ENCODE data around the gene DPYSL4.
A peak's percentile ranks its signal among the peaks of the same experiment; 100 is the strongest.

DPYSL4 gene

DNA sequence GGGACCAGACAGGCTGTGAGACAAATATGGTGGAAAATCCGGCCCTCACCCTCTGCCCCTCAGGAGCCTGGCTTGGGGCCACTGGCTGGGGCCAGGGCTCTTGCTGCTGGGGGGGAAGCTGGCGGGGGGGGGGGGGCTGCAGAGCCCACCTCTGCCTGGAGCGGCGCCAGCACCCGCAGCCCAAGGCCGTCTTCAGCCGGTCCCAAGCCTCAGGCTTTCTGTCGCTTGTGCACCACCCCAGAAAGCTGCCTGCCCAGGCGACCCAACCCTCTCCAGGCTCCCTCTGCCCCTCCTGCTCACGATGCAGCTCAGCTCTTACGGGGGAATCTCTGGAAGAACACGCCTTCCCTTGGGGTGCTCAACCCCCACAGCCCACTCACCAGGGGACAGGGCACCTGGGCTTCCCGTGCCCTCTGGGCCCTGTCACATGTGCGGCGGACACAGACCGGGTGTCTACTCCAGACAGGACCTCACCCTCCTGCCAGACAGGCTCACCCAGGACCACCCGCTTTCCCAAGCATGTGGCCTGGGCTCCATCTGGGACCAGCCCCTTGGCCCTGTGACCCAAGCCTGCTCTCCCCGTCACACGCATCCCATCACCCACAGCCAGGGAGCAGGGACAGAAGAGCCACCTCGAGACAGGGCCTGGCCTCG is 43.9 kb downstream of the DPYSL4 start:
- DNase-seq: no peak

DNA sequence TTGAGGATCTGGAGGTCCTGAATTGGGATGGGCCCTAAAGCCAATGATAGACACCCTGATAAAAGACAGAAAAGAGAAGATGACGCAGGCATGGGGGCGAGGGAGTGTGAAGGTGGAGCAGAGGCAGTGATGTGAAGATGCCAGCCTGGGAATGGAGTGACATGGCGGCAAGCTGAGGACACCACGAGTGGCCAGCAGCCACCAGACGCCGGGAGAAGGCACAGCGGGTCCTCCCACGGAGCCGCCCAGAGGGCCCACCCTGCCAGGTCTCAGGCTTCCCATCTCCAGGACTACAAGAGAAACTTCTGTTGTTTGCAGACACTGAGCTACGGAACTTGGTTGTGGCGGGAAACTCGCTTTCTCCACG is 44.9 kb downstream of the DPYSL4 start:
- no peak for DNase-seq

DNA sequence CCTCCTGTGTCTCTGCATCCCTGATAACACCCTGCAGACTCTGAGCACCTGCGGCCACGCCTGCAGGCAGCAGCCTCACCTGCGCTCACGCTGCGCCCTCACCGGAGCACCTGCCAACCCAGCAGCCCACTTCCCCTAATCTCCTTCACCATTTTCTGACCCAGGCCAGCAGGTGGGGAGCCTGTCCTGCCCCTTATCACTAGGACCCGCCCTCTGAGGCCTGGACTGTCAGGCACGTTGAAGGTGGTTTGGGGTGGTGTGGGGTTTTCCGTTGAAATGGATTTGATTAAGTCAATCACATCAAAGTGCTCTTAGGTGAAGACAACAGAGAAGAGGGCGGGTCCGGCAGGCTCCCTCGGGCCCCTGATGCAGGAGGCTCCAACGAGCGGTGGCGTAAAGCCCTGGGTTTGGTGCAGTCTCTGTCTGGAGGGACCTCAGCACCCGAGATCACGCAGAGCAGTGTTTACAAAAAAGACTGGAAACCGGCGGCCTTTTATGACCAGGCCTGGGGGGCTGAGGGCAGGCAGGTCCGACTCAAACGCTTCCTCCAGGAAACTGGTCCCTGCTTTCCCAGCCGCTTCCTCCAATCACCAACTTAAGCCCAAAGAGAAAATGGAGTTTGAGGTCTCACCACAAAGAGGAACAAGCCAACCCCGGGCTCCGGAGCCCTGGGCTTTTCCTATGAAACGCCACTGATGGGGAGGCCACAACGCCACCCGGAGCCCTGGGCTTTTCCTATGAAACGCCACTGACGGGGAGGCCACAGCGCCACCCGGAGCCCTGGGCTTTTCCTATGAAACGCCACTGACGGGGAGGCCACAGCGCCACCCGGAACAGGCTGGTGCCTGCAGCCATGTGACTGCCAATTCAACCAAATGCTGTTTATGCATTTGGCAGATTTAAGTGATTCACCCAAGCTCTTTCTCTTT is 45.5 kb downstream of the DPYSL4 start:
- peak; percentile 13 for DNase-seq

DNA sequence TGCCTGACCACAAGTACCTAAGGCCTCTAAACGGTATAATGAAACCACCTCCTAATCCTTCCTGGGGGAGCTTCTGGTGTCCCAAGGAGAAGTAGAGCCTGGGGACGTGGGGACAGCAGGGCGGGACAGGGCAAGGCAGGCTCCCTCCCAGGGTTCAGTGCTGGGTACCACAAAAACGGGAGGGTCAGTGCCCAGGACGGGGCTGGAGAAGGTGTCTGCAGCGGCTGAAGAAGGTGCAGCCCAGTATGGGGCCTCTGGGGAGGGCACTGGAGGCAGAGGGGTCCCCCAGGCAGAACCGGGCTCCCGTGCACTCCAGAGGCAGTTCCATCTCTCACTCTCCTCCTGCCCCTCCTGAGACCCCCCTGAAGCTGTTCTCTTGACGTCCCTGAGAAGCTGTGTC is 46.2 kb downstream of the DPYSL4 start:
- DNase-seq: no peak

DNA sequence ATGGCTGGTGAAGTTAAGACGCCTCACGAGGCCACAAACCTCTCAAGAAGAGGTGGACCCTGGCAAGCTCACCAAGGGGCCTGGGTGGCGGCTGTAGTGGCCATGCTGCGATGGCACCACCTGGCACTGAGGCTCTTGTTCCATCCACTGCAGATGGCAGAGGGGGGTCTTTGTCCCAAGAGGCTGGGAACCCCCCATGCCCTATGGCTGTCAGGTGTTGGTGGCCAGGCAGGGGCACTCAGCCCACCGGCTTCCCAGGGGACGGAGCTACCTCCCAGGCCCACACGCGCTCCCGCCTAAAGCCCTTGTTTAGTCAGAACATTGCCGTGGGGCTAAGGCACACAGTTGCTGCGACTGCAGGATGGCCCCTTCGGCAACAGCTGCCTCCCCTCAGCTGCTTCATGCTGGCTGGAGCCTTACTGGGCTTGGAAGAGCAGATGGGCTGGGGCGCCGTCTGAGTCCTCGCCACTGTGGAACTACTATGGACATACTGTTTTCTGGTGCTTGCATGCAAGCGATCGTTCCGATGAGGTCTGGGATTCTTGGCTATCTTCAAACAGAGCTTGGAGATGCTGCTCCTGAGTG is 46.8 kb downstream of the DPYSL4 start:
- no peak for DNase-seq

DNA sequence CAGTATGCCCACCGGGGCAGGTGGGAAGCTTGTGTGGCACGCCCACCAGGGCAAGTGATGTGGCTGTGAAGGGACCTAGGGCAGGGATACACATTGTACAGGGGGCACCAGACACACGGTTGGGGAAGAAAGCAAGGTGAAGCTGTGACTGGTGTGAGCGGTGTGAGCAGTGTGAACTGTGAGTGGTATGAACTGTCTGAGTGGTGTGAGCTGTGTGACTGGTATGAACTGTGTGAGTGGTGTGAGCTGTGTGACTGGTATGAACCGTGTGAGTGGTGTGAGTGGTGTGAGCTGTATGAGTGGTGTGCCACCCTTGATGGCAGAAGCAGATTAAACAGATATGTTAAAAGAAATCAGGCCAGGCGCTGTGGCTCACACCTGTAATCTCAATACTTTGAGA is 48.1 kb downstream of the DPYSL4 start:
- no peak for DNase-seq

DNA sequence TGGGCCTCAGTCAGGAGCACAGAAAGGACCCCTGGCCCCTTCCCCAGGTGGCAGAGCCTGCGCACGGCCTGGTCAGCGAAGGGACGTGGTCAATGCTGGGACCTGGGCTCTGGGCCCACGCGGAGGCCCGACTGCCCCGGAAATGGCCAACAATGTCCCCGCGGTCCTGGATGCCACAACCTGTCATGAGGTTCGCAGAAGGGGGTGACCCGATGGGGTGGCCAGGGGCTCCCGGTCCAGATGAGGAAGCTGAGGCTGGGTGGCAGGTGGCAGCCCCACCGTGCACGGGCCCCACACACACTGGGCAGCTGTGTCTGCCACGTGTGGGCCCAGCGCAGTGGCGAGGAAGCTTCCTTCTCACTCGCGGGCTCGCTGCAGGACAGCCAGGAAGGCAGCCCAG is 49.4 kb downstream of the DPYSL4 start:
- no peak for DNase-seq

DNA sequence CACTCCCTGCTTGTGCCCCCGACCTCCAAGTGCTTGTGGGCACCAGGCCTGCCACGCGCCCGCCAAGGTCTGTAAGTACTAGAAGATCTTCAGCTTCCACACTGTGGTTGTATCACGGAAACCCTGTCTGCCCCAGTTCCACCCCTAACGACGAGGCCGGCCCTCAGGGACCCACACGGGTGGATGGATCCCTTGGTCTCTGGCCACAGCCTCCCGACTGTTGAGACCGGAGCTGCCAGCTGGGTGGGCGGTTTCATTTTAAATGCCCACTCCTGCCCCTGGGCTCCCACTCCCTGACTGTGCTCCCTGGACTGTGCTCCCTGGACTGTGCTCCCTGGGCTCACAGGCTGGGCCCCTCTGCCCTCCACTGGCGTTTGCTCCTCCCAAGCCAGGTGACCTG is 50.1 kb downstream of the DPYSL4 start:
- no peak for DNase-seq

DNA sequence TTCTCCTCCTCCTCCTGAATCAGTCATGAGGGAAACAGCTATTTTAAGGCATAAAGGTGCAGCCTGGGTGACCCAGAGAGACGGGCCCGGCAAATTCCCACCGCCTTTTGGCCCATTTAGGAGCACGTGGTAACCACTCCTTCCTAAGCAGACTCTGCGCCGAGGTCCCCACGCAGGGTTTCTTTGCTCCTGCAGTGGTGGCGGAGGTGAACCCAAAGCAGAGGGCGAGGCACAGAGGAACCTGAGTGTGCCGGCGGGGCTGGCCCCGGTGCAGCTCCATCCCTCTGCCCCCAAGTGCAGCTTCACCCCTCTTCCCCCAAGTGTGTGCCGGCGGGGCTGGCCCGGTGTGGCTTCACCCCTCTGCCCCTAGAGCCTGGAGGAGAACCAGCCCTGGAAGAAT is 50.6 kb downstream of the DPYSL4 start:
- no peak for DNase-seq

DNA sequence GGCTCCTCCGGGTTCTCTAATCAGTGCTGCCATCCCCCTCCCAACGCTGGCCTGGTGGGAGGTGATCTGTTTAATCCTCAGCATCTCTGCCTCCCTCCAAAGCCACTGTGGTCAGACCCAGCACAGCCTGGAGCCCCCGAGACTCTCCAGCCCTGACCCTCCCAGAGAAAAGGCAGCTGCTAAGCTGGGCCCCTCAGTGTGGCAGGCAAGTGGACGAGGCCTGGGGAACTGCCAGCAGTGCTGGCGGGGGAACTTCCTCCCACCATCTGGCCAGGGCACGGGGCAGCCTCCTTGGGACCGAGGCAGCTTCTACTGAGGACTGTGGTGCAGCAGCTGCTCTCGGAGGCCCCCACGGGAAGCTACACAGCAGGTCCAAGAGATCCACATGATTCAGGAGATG is 51.1 kb downstream of the DPYSL4 start:
- DNase-seq: peak; percentile 14

DNA sequence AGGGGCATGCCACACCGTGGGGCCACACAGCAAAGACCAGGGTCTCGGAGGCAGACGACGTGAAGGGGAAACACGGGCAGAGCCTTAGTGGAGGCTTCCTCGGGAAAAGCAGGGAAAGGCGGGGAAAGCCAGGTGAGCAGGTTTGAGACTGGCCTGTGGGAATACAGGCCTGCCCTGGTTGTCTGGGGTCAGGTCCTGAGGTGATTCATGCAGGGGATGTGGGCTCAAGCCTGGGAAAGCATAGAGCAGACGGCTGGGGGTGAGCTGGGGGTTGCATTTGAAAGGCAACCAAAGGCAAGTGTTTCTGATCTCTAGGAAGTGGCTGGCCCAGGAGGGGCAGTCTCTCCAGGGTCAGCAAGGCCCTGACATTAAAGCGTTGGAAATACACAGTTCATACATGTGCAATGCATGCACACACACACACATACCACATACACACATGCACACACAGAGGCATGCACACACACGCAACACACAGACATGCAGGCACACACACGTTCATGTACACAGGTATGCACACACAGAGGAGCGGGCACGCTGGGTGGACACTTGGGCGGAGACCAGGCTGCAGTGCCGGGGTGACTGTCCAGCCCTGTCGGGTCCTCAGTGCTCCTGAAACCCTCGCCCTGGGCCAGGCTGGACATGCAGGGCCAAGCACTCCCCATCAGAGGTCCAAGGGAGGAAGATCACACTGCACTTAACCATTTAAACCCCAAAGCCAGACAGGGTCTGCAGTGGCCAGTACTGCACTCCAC is 51.8 kb downstream of the DPYSL4 start:
- DNase-seq: no peak

DNA sequence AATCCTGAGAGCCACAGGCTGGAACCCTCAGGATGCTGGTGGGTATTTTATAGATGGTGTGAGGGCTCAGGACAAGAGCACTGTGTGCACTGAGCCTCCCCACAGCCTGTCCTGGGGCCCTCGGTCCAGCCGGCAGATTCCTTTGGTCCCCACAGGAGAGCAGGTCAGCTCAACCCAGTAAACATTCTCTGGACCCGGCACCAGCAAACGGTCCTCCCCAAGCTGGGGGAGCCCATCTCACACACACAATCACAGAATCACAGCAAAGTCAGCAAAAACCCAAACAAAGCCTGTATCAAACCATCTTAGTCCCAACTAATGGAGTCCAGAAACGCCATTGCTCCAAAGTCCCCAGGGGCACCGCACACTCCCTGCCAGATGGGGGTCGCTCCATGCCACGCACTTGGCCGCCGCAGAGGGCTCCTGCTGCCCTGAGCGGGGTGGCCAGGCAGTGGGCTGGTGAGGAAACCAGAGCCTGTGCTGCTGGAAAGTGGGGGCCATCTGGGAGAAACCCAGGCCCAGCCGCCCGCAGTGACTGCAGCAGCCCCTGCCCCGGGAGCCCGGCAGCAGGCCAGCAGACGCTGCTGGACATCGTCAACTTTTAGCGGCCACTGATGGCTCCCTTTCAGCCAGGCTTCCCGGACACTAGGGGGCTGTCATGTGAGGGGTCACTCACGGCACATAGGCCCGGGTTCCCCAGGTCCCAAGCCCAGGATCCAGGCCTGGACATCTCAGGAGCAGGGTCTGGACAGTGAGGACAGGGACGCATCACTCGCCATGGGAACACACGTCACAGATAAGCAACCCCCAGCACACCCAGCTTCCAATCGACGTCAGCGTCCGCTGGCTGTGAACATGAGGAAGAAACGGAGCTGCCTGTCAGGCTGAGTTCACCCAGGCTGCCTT is 52.6 kb downstream of the DPYSL4 start:
- DNase-seq: no peak

DNA sequence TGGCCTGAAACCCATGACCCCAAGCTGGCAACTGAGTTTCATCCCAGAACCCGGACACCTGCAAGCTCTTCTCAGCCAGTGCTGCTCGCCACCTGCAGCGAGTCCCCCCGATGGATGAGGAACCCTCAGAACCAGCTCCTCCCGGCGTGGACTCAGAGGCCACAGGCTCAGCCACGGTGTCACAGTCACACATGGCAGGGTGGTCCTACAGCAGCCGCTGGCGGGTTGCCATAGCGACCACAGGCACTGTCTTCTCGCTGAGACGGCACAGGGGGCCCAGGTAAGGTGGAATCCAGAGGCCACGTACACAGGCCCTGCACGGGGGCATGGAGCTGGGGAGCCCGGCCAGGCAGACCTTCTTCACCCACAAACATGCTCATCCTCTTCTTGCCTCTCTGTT is 53.4 kb downstream of the DPYSL4 start:
- no peak for DNase-seq

DNA sequence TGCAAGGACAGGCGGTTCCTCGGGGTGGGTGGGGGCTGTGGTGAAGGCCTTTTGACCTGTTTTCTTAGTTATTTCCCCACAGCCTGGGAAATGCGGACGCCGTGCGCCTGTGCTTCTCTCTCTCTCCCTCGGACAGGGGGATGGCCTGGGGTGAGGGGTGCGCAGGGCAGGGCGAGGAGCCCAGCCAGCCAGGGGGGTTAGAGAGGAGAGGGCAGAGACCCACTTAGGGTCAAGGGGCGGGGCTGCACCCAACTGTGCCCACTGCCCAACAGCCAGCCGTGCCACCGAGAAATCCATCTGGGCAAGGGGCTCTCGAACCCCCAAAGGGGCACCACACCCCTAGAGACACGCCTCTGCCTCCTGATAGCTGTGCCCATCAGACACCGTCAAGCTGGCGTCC is 53.8 kb downstream of the DPYSL4 start:
- DNase-seq: no peak

DNA sequence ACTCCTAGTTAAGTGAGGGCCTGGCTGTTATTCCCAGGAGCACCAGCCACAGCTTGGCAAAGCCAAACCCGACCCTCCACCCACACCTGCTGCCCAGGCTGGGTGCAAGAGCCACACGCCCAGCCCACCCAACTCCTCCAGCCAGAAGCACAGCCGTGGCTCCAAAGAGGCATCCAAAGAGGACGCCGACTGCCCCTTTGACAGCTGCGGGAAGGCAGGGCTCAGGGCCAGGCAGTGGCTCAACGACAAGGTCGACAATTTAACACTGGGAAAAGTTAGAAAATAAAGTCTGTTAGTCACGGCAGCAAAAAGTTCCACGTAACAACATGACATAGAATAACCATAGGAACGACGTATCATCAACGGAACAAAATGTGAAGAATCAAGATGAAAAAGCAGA is 54.3 kb downstream of the DPYSL4 start:
- no peak for DNase-seq

DNA sequence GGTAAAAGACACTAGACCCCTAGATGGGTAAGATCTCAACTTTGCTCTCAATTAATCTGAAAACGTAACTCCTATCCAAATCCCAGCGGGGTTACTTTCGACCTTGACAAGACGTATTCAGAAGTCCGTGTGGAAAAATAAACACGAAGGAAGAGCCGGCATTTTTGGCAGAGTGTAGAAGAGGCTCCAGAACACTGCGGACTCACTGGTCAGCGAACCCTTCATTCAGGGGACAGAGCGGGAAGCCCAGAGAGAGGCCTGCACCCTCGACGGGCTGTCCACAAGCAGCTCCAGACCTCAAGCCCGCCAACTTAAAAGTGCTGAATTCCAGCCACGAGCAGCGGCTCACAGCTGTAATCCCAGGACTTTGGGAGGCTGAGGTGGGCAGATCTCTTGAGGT is 54.7 kb downstream of the DPYSL4 start:
- no peak for DNase-seq

DNA sequence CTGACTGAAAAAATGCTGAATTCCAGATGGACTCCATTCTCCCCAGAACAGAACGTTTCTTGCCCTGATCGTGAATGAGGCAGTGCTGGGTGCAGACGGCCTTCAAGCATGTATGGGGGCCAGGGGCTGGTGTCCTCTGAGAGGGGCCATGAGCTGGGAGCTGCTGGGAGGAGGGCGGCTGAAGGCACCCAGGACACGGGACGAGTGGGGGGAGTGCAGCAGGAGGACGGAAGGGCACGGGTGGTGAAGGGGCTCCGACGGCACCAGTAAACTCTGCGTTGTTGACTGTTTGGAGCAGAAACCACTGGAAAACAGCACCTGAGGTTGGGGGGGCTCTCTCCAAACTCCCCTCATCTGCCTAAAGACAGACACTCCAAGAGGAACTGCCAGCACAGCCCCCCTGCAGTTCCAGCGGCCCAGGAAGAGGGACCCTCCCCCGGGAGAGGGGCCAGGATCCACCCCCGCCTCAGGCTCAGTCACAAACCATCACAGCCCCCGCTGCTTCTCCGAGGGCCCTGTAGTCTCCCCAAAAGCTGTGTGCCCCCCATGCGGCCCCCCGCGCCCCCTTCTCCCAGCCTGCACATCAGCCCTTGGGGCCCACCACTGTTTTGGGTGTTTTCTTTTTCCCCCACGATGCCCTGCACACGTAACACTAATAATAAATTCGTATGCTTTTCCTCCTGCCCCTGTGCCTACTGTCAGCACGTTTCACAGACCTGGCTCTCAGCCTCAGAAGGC is 55.5 kb downstream of the DPYSL4 start:
- DNase-seq: no peak

DNA sequence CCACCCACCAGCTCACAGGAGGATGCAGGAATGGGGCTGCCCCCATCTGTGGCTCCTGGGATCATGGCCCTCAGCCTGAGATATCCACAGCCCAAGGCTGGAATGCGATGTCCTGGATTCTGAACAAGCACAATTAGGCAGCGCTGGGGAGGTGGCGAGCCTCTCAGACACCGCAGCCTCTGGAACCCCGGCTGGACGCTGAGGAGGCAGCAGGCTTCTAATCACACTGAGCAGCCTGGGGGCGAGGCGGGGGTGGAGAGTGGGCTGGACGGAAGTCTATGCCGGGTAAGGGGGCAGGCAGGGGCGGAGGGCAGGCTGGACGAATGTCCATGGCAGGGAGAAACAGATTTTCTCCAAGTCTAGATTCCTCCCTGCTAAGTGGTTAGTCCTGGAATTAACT is 56.4 kb downstream of the DPYSL4 start:
- DNase-seq: no peak

DNA sequence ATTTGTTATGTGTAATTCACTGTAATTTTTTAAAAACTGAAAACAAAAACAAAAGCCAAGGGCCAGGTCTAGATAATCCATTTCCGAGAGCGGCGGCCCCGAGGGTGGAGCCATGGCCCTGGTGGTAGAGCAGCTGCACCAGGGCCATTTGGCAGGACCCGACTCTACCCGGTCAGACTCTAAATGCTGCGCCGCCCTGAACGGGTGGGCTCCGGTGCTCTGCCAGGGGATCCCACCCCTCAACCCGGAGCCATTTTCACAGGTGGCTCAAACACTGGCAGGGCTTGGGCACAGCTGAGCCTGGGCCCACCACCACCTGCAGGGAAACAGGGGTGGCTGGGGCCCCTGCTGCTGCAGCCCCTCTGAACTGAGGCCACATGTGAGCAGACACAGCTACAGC is 56.9 kb downstream of the DPYSL4 start:
- DNase-seq: no peak

DNA sequence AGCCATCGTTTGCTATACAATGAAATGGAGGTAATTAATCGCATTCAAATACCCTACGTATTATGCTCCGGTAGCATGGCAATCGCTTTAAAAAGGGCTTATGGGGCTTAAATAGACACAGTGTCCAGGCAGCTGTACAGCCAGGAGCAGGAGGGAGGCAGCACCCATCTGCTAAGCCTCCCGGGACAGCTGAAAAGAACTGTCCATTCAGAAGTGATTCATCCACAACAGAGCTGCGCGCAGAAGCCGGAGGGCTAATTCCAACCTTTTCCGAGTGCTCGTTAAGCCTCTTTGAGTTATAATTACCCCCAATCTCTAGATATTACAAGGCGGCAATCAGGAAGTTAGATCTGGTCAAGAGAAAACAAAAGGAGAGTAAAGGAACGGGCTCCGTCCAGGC is 58.3 kb downstream of the DPYSL4 start:
- DNase-seq: peak; percentile 9

DNA sequence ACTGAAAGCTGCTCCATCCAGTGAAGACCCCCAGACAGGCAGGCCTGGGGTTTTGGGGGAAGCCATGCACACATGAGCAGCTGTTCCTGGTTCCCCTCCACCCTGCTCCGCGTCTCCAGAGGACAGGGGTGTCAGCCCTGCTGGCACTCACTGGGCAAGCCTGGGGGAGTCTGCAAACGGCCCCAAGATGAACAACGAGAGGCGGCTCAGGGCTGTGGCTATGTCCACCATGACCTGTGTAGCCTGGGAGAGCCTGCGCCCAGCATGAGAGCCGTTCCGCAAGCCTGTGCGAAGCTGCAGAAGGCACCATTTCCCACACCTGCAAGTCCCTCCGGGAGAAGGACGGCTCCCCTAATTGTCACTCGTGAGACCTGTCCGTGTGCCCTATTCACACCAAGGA is 59.5 kb downstream of the DPYSL4 start:
- DNase-seq: no peak

DNA sequence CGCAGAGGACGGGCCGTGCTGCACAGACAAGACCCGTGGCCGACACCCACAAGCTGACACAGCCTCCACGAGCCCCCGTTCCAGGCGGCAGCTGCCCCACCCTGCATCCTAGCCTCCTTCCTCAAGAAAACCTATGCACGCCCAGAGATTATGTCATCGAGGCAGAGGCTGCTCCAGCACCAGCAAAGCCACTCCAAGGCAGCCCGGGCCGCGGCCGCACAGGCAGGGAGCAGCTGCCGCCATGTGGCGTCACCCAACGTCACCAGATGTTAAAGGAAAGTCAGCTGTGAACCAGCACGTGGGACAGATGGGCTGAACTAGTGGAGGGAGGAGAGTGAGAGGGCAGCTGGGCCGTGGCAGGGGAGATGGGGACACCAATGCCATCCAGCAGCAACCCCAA is 61.2 kb downstream of the DPYSL4 start:
- no peak for DNase-seq
